Prostate gland (tissue), 2 donors: ENCODE data around the gene RAB39A. TPM values are rescaled to one million over a fixed set of nuclear protein-coding genes. Genes with fewer than 3 reads are reported as not detected.

Experiments
- DNase-seq: peaks from one replicate; pipeline ENCODE4 v3.0.0-alpha.2; 2019; ENCODE audit warnings: low spot score
- H3K27ac ChIP-seq, 2 donors: fragments of 200-600 bp; sonication (generic); 2 replicates each; pipeline ENCODE4 v1.5.1; 2017 to 2019
- H3K27me3 ChIP-seq: fragments of 200-600 bp; sonication (generic); replicated peaks from 2 replicates; pipeline ENCODE4 v1.5.1; 2019; ENCODE audit not compliant: insufficient read depth
- H3K36me3 ChIP-seq, 2 donors: fragments of 200-600 bp; sonication (generic); 1 replicate in 1 of 2; 2 replicates in 1 of 2; pipeline versions ENCODE4 v1.5.1 to v1.8.1; 2017 to 2019
- H3K4me1 ChIP-seq: fragments of 200-600 bp; sonication (generic); replicated peaks from 2 replicates; pipeline ENCODE4 v1.5.1; 2019
- H3K4me3 ChIP-seq, 2 donors: fragments of 200-600 bp; sonication (generic); 2 replicates each; pipeline ENCODE4 v1.5.1; 2017 to 2019
- H3K9me3 ChIP-seq: fragments of 200-600 bp; sonication (generic); 2 replicates; pipeline ENCODE4 v1.5.1; 2017
- CTCF ChIP-seq, 4 experiments: fragments of 200-600 bp in 2 of 4; fragments of 450-650 bp in 2 of 4; sonication (generic) in 2 of 4; IDR thresholded peaks; 1 replicate in 3 of 4; 2 replicates in 1 of 4; pipeline ENCODE4 v1.5.1; 2016 to 2019; ENCODE audit warnings: antibody characterized with exemption in 4 of 4, mild to moderate bottlenecking in 2 of 4, moderate library complexity in 2 of 4
- POLR2A ChIP-seq: fragments of 450-650 bp; IDR thresholded peaks from one replicate; pipeline ENCODE4 v1.6.1; 2016; ENCODE audit warnings: antibody characterized with exemption, mild to moderate bottlenecking
- POLR2AphosphoS5 ChIP-seq: sonication (generic); formaldehyde crosslinking; IDR thresholded peaks from one replicate; pipeline ENCODE4 v1.6.1; 2017; ENCODE audit warnings: antibody characterized with exemption
- WGBS: methylation state at CpG from one replicate; pipeline ENCODE4 v1.1.5; 2018; 5-methylcytosine and 5-hydroxymethylcytosine counted together
- intact Hi-C: fragments of 100-400 bp; cut with DNase I; formaldehyde crosslinking; loops from one replicate; pipeline ENCODE4 v1.14.2; 2022
- total RNA-seq, 2 donors: library from RNA; depleted of rRNA; stranded (reverse); fragments of >200 nt; gene quantifications; one replicate each; pipeline ENCODE4 v1.1.0, GENCODE V29; 2016

The RAB39A gene
- total RNA-seq, 2 donors from 2014 or later, result 0.87 to 0.97 TPM

- intact Hi-C loops, result no loop called here
- Histone ChIP-seq H3K36me3 (no peaks in the 10 kb centered on the region), H3K4me1 (no peaks in the 10 kb centered on the region), H3K4me3 (no peak overlapping the region), H3K9me3 (no peaks in the 10 kb centered on the region), H3K27ac (no peak overlapping the region), H3K27me3 (no peaks in the 10 kb centered on the region)
- TF ChIP-seq CTCF (IDR thresholded peaks at IDR 0.05) (no peak), POLR2AphosphoS5 (no peak), POLR2A (no peak)
- no peak for DNase-seq
Measured at GRCh38 chr11:107951155-107951554, 22.9 kb downstream of the RAB39A start.

- intact Hi-C loops, result no loop called here
- no peaks in the 10 kb centered on the region for H3K27me3 ChIP-seq
- no peak overlapping the region for H3K4me3 ChIP-seq
- WGBS, result 70% methylated on average over 3 of the region's 3 CpGs
- no peaks in the 10 kb centered on the region for H3K36me3 ChIP-seq
- H3K27ac ChIP-seq, result no peak overlapping the region
- no peaks in the 10 kb centered on the region for H3K4me1 ChIP-seq
- DNase-seq, result no peak
- TF ChIP-seq POLR2A, result no peak
- TF ChIP-seq CTCF (IDR thresholded peaks at IDR 0.05), result no peak
- TF ChIP-seq POLR2AphosphoS5, result no peak
- H3K9me3 ChIP-seq, result no peaks in the 10 kb centered on the region
Measured at GRCh38 chr11:107953446-107953845, 25.2 kb downstream of the RAB39A start.

- no peaks in the 10 kb centered on the region for H3K9me3 ChIP-seq
- intact Hi-C loops, result no loop called here
- no peak for TF ChIP-seq CTCF (IDR thresholded peaks at IDR 0.05)
- no peak for TF ChIP-seq POLR2A
- TF ChIP-seq POLR2AphosphoS5, result no peak
- H3K36me3 ChIP-seq, result no peaks in the 10 kb centered on the region
- no peak for DNase-seq
- WGBS, result 89% methylated on average over 1 of the region's 1 CpG
- no peaks in the 10 kb centered on the region for H3K4me1 ChIP-seq
- H3K27ac ChIP-seq, result no peak overlapping the region
- H3K27me3 ChIP-seq, result no peaks in the 10 kb centered on the region
- no peak overlapping the region for H3K4me3 ChIP-seq
Measured at GRCh38 chr11:107956543-107956942, 28.3 kb downstream of the RAB39A start.

GRCh38 chr11:107957109-107957588, 28.9 kb downstream of the RAB39A start:
- Histone ChIP-seq H3K4me3 (no peak overlapping the region), H3K27ac (no peak overlapping the region), H3K4me1 (no peaks in the 10 kb centered on the region), H3K27me3 (no peaks in the 10 kb centered on the region), H3K36me3 (no peaks in the 10 kb centered on the region), H3K9me3 (no peaks in the 10 kb centered on the region)
- TF ChIP-seq CTCF (IDR thresholded peaks at IDR 0.05), result no peak
- TF ChIP-seq POLR2AphosphoS5, result no peak
- TF ChIP-seq POLR2A, result no peak
- 0% methylated on average over 1 of the region's 1 CpG for WGBS
- DNase-seq, result no peak
- intact Hi-C loops, result no loop called here

- H3K27me3 ChIP-seq, result no peaks in the 10 kb centered on the region
- WGBS, result 69% methylated on average over 3 of the region's 3 CpGs
- H3K27ac ChIP-seq, result no peak overlapping the region
- no peaks in the 10 kb centered on the region for H3K9me3 ChIP-seq
- H3K36me3 ChIP-seq, result no peaks in the 10 kb centered on the region
- no peak overlapping the region for H3K4me3 ChIP-seq
- TF ChIP-seq POLR2A (no peak), POLR2AphosphoS5 (no peak), CTCF (IDR thresholded peaks at IDR 0.05) (no peak)
- H3K4me1 ChIP-seq, result no peaks in the 10 kb centered on the region
- intact Hi-C loops, result no loop called here
- DNase-seq, result no peak
Measured at GRCh38 chr11:107961480-107961879, 33.2 kb downstream of the RAB39A start.
